IMR-90 (cell line): ENCODE results near the gene ADAMTS19. TPM values are rescaled to one million over a fixed set of nuclear protein-coding genes. Genes with fewer than 3 reads are reported as not detected.

Experiments
- ATAC-seq: fragments of 200-7000 bp; cut with Tn5 transposase; 2 replicates; pipeline ENCODE4 v1.9.1; 2020; ENCODE audit warnings: low read depth, mild to moderate bottlenecking, moderate library complexity
- BruUV-seq: library from RNA; stranded (reverse); fragments of 400-500 nt; replicated peaks from 2 replicates; lab custom pipeline; 2021; lab: Mats Ljungman, UMichigan
- CTCF ChIA-PET: fragments of 300-600 bp; formaldehyde crosslinking; extraction: SDS; loops from one replicate; lab custom pipeline; 2021; ENCODE audit warnings: antibody characterized with exemption; lab: Yijun Ruan, JAX
- POLR2A ChIA-PET: fragments of 300-600 bp; sonication (Branson Sonifier 250); formaldehyde crosslinking; loops from one replicate; lab custom pipeline; 2022; ENCODE audit warnings: antibody characterized with exemption; ENCODE audit not compliant: unreplicated experiment; lab: Charles Lee
- DNase-seq: peaks from one replicate; pipeline ENCODE4 v3.0.0; 2013
- H2AFZ ChIP-seq: replicated peaks from 2 replicates; pipeline ENCODE3; 2013; ENCODE audit warnings: low read length, mild to moderate bottlenecking; ENCODE audit not compliant: poor library complexity
- H2AK5ac ChIP-seq: 2 replicates; pipeline ENCODE4 v1.6.1; 2013; ENCODE audit warnings: low read depth, low read length, inconsistent platforms
- H2AK9ac ChIP-seq: replicated peaks from 2 replicates; pipeline ENCODE3; 2013; ENCODE audit warnings: mild to moderate bottlenecking, low read depth, low read length, moderate library complexity; ENCODE audit not compliant: poor library complexity
- H2BK120ac ChIP-seq: 2 replicates; pipeline ENCODE4 v1.6.1; 2013; ENCODE audit warnings: low read depth, low read length, inconsistent platforms
- H2BK15ac ChIP-seq: 3 replicates; pipeline ENCODE4 v1.6.1; 2013; ENCODE audit warnings: low read depth, low read length, inconsistent platforms
- H2BK20ac ChIP-seq: 2 replicates; pipeline ENCODE4 v1.6.1; 2013; ENCODE audit warnings: low read depth, mild to moderate bottlenecking, inconsistent platforms, low read length, moderate library complexity
- H2BK5ac ChIP-seq: 2 replicates; pipeline ENCODE4 v1.6.1; 2013; ENCODE audit warnings: mild to moderate bottlenecking, low read depth, low read length, inconsistent platforms; ENCODE audit not compliant: poor library complexity, severe bottlenecking
- H3K14ac ChIP-seq: replicated peaks from 2 replicates; pipeline ENCODE4 v1.6.1; 2013; ENCODE audit warnings: low read depth, low read length, inconsistent platforms
- H3K18ac ChIP-seq: 2 replicates; pipeline ENCODE4 v1.6.1; 2013; ENCODE audit warnings: low read depth, low read length, control low read depth
- H3K23ac ChIP-seq: 2 replicates; pipeline ENCODE4 v1.6.1; 2013; ENCODE audit warnings: low read depth, low read length, inconsistent platforms
- H3K27ac ChIP-seq: 2 replicates; pipeline ENCODE4 v1.5.1; 2013; ENCODE audit warnings: mild to moderate bottlenecking, control low read depth, low read length; ENCODE audit not compliant: insufficient read depth
- H3K27me3 ChIP-seq: 2 replicates; pipeline ENCODE4 v1.6.1; 2013; ENCODE audit warnings: low read length; ENCODE audit not compliant: control insufficient read depth, insufficient read depth
- H3K36me3 ChIP-seq: 2 replicates; pipeline ENCODE4 v1.6.1; 2013; ENCODE audit warnings: low read length, mixed read lengths; ENCODE audit not compliant: control insufficient read depth, insufficient read depth
- H3K4ac ChIP-seq: 2 replicates; pipeline ENCODE4 v1.6.1; 2013; ENCODE audit warnings: low read depth, low read length, inconsistent platforms
- H3K4me1 ChIP-seq: 2 replicates; pipeline ENCODE4 v1.6.1; 2013; ENCODE audit warnings: low read length, mixed read lengths; ENCODE audit not compliant: control insufficient read depth, insufficient read depth
- H3K4me2 ChIP-seq: 2 replicates; pipeline ENCODE4 v1.6.1; 2013; ENCODE audit warnings: low read depth, mild to moderate bottlenecking, control low read depth, low read length, moderate library complexity
- H3K4me3 ChIP-seq: 2 replicates; pipeline ENCODE4 v1.5.1; 2013; ENCODE audit warnings: low read depth, mild to moderate bottlenecking, control low read depth, low read length, moderate library complexity; ENCODE audit not compliant: insufficient read depth
- H3K56ac ChIP-seq: 2 replicates; pipeline ENCODE4 v1.6.1; 2013; ENCODE audit warnings: low read length, inconsistent platforms; ENCODE audit not compliant: insufficient read depth; ENCODE audit errors: extremely low read depth
- H3K79me1 ChIP-seq, 2 experiments: 2 replicates each; pipeline ENCODE4 v1.6.1; 2013; ENCODE audit warnings: low read length in 2 of 2, inconsistent platforms in 1 of 2, low read depth in 1 of 2
- H3K9ac ChIP-seq: 2 replicates; pipeline ENCODE4 v1.6.1; 2013; ENCODE audit warnings: low read depth, low read length, control low read depth
- H3K9me1 ChIP-seq: 2 replicates; pipeline ENCODE4 v1.6.1; 2013; ENCODE audit warnings: low read length, inconsistent platforms; ENCODE audit not compliant: insufficient read depth
- H3K9me3 ChIP-seq: 2 replicates; pipeline ENCODE4 v1.6.1; 2013; ENCODE audit warnings: low read length; ENCODE audit not compliant: control insufficient read depth, insufficient read depth
- H4K20me1 ChIP-seq: 2 replicates; pipeline ENCODE4 v1.6.1; 2013; ENCODE audit warnings: low read length, inconsistent platforms; ENCODE audit not compliant: insufficient read depth
- H4K5ac ChIP-seq: 2 replicates; pipeline ENCODE4 v1.6.1; 2013; ENCODE audit warnings: mild to moderate bottlenecking, low read depth, low read length, control low read depth
- H4K8ac ChIP-seq, 2 experiments: 2 replicates each; pipeline ENCODE4 v1.6.1; 2013; ENCODE audit warnings: low read depth in 2 of 2, low read length in 2 of 2, control low read depth in 1 of 2, inconsistent platforms in 1 of 2
- H4K91ac ChIP-seq: 2 replicates; pipeline ENCODE4 v1.6.1; 2013; ENCODE audit warnings: low read depth, low read length, inconsistent platforms; ENCODE audit not compliant: insufficient read depth
- BHLHE40 ChIP-seq: fragments of 150-350 bp; IDR thresholded peaks from 2 replicates; pipeline ENCODE4 v1.6.1; 2016; ENCODE audit warnings: mild to moderate bottlenecking, low read depth, low read length
- CEBPB ChIP-seq: IDR thresholded peaks from 2 replicates; pipeline ENCODE4 v1.6.1; 2012; ENCODE audit warnings: low read depth, low read length, improper control_type of control experiment
- CHD1 ChIP-seq: IDR thresholded peaks from 2 replicates; pipeline ENCODE4 v1.6.1; 2012; ENCODE audit warnings: low read depth, low read length, improper control_type of control experiment
- CTCF ChIP-seq: conservative IDR thresholded peaks from 2 replicates; pipeline ENCODE4 v1.5.1; 2012; ENCODE audit warnings: mild to moderate bottlenecking, low read depth, low read length, improper control_type of control experiment
- ELK1 ChIP-seq: fragments of 150-350 bp; IDR thresholded peaks from 2 replicates; pipeline ENCODE4 v1.6.1; 2016; ENCODE audit warnings: low read depth, mild to moderate bottlenecking, low read length, moderate library complexity, borderline replicate concordance
- FOS ChIP-seq: fragments of 150-350 bp; IDR thresholded peaks from 2 replicates; pipeline ENCODE4 v1.6.1; 2016; ENCODE audit warnings: low read depth, low read length
- MAFK ChIP-seq: IDR thresholded peaks from 2 replicates; pipeline ENCODE4 v1.6.1; 2012; ENCODE audit warnings: low read depth, low read length, improper control_type of control experiment
- MAZ ChIP-seq: IDR thresholded peaks from 2 replicates; pipeline ENCODE4 v1.6.1; 2012; ENCODE audit warnings: low read depth, mild to moderate bottlenecking, low read length, improper control_type of control experiment, moderate library complexity, borderline replicate concordance
- MXI1 ChIP-seq: IDR thresholded peaks from 2 replicates; pipeline ENCODE4 v1.6.1; 2012; ENCODE audit warnings: low read depth, mild to moderate bottlenecking, low read length, moderate library complexity, borderline replicate concordance
- NFE2L2 ChIP-seq: fragments of 150-350 bp; IDR thresholded peaks from 2 replicates; pipeline ENCODE4 v1.6.1; 2016; ENCODE audit warnings: low read depth, mild to moderate bottlenecking, low read length
- POLR2A ChIP-seq: IDR thresholded peaks from 2 replicates; pipeline ENCODE4 v1.6.1; 2012; ENCODE audit warnings: mild to moderate bottlenecking, low read depth, low read length
- RAD21 ChIP-seq: IDR thresholded peaks from 2 replicates; pipeline ENCODE4 v1.6.1; 2012; ENCODE audit warnings: low read length, improper control_type of control experiment
- RCOR1 ChIP-seq: IDR thresholded peaks from 2 replicates; pipeline ENCODE4 v1.6.1; 2012; ENCODE audit warnings: mild to moderate bottlenecking, low read length, improper control_type of control experiment; ENCODE audit not compliant: insufficient replicate concordance
- RFX5 ChIP-seq: IDR thresholded peaks from 2 replicates; pipeline ENCODE4 v1.8.0; 2012; ENCODE audit warnings: low read depth, mild to moderate bottlenecking, low read length, moderate library complexity
- SMC3 ChIP-seq: fragments of 150-350 bp; IDR thresholded peaks from 2 replicates; pipeline ENCODE4 v1.6.1; 2016; ENCODE audit warnings: low read depth, mild to moderate bottlenecking, antibody characterized with exemption, low read length, moderate library complexity
- USF2 ChIP-seq: fragments of 150-350 bp; IDR thresholded peaks from 2 replicates; pipeline ENCODE4 v1.6.1; 2017; ENCODE audit warnings: mild to moderate bottlenecking, antibody characterized with exemption, low read length, low read depth
- WGBS, 2 experiments: methylation state at CpG; one replicate each; pipeline versions ENCODE4 v1.1.5 to v1.1.7; 2013; ENCODE audit warnings: missing lambda C conversion rate in 2 of 2; ENCODE audit not compliant: insufficient read length in 1 of 2; ENCODE audit errors: extremely low coverage in 2 of 2; 5-methylcytosine and 5-hydroxymethylcytosine counted together
- dilution Hi-C: fragments of 300-500 bp; cut with HindIII; formaldehyde crosslinking; loops from one replicate; pipeline ENCODE4 v1.14.3; 2018; ENCODE audit warnings: low sequenced_read_pairs; ENCODE audit not compliant: unreplicated experiment
- in situ Hi-C: fragments of 300-500 bp; cut with MboI; formaldehyde crosslinking; loops from 3 replicates; pipeline ENCODE4 v1.14.3; 2019; ENCODE audit warnings: low sequenced_read_pairs, inconsistent platforms, mixed read lengths
- intact Hi-C: fragments of 100-400 bp; cut with micrococcal nuclease; formaldehyde crosslinking; loops from 2 replicates; pipeline ENCODE4 v1.10.0; 2022
- polyA plus RNA-seq, 3 experiments: library from polyadenylated mRNA; depleted of rRNA; stranded (reverse); fragments of >200 nt; gene quantifications; 2 replicates each; pipeline ENCODE4 v1.2.3, GENCODE V29; 2012; ENCODE audit warnings: low replicate concordance in 1 of 3
- total RNA-seq: library from RNA; depleted of rRNA; stranded (reverse); fragments of >200 nt; gene quantifications from 2 replicates; pipeline ENCODE4 v1.2.3, GENCODE V29; 2012

ADAMTS19 gene
- total and polyA plus RNA-seq, 2 of the 4 experiments (the other 2 are of a cell fraction), result under 0.01 to 0.17 TPM

GRCh38 chr5:129746876-129747275, 286.8 kb downstream of the ADAMTS19 start:
- DNase-seq (peak; percentile 3), ATAC-seq (peak; percentile 69)
- intact Hi-C loops, result no loop called here
- ChIA-PET CTCF (no interaction called here), POLR2A (no interaction called here)
- Histone ChIP-seq H3K4me1 (no peaks in the 10 kb centered on the region), H3K79me1 (no peaks in the 10 kb centered on the region), H2AK5ac (no peak overlapping the region), H2BK5ac (no peak overlapping the region), H2AFZ (no peak overlapping the region), H3K27ac (no peak overlapping the region), H3K9ac (no peak overlapping the region), H3K56ac (no peak overlapping the region), H2BK20ac (no peak overlapping the region), H2AK9ac (no peak overlapping the region), H2BK120ac (no peak overlapping the region), H3K4me2 (no peak overlapping the region), H4K5ac (no peak overlapping the region), H3K27me3 (no peaks in the 10 kb centered on the region), H4K91ac (no peak overlapping the region), H3K23ac (no peak overlapping the region), H2BK15ac (no peak overlapping the region), H3K36me3 (no peaks in the 10 kb centered on the region), H3K9me3 (no peaks in the 10 kb centered on the region), H3K9me1 (no peaks in the 10 kb centered on the region), H3K4me3 (no peak overlapping the region), H4K20me1 (no peaks in the 10 kb centered on the region), H4K8ac (no peak overlapping the region), H3K18ac (no peak overlapping the region), H3K4ac (no peak overlapping the region), H3K14ac (no peak overlapping the region)
- TF ChIP-seq RFX5 (no peak), CHD1 (no peak), RCOR1 (no peak), USF2 (no peak), CEBPB (no peak), RAD21 (no peak), FOS (no peak), BHLHE40 (no peak), NFE2L2 (no peak), MXI1 (no peak), MAZ (no peak), ELK1 (no peak), POLR2A (no peak), MAFK (no peak), SMC3 (no peak), CTCF (no peak)
- dilution Hi-C loops, result no loop called here
- in situ Hi-C loops, result no loop called here
- WGBS, 2 experiments, result no CpG with 5 or more reads among the region's 2 CpGs
- no TSS peak for BruUV-seq
